LNCaP clone FGC (cell line): ENCODE results near the gene C2orf81.
"Not testable (repeated sequence)": the region's sequence is repeated elsewhere in the genome, so short reads cannot be mapped to it uniquely, and the experiment has no call there.

Experiments
- DNase-seq: peaks from one replicate; pipeline ENCODE4 v3.0.0-alpha.2; 2011; ENCODE audit warnings: low read depth
- H3K4me3 ChIP-seq: 2 replicates; pipeline ENCODE4 v1.5.1; 2011; ENCODE audit warnings: mild to moderate bottlenecking, low read depth, low read length, control low read depth
- TF ChIP-seq, protein P1 (sequence below): IDR thresholded peaks from 2 replicates; pipeline ENCODE4 v1.5.1; 2012; ENCODE audit warnings: mild to moderate bottlenecking; ENCODE audit not compliant: control insufficient read depth, insufficient read depth; ENCODE audit errors: extremely low read depth

Gene C2orf81

GRCh38 chr2:74448771-74449170, 27.4 kb upstream of the C2orf81 start:
- TF ChIP-seq, protein P1, sequence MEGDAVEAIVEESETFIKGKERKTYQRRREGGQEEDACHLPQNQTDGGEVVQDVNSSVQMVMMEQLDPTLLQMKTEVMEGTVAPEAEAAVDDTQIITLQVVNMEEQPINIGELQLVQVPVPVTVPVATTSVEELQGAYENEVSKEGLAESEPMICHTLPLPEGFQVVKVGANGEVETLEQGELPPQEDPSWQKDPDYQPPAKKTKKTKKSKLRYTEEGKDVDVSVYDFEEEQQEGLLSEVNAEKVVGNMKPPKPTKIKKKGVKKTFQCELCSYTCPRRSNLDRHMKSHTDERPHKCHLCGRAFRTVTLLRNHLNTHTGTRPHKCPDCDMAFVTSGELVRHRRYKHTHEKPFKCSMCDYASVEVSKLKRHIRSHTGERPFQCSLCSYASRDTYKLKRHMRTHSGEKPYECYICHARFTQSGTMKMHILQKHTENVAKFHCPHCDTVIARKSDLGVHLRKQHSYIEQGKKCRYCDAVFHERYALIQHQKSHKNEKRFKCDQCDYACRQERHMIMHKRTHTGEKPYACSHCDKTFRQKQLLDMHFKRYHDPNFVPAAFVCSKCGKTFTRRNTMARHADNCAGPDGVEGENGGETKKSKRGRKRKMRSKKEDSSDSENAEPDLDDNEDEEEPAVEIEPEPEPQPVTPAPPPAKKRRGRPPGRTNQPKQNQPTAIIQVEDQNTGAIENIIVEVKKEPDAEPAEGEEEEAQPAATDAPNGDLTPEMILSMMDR: no peak
- no peak for DNase-seq
- H3K4me3 ChIP-seq: no peak overlapping the region

- TF ChIP-seq, protein P1: no peak
- H3K4me3 ChIP-seq: no peak overlapping the region
- DNase-seq: no peak
Measured at GRCh38 chr2:74447230-74447999, 26.0 kb upstream of the C2orf81 start.

DNA sequence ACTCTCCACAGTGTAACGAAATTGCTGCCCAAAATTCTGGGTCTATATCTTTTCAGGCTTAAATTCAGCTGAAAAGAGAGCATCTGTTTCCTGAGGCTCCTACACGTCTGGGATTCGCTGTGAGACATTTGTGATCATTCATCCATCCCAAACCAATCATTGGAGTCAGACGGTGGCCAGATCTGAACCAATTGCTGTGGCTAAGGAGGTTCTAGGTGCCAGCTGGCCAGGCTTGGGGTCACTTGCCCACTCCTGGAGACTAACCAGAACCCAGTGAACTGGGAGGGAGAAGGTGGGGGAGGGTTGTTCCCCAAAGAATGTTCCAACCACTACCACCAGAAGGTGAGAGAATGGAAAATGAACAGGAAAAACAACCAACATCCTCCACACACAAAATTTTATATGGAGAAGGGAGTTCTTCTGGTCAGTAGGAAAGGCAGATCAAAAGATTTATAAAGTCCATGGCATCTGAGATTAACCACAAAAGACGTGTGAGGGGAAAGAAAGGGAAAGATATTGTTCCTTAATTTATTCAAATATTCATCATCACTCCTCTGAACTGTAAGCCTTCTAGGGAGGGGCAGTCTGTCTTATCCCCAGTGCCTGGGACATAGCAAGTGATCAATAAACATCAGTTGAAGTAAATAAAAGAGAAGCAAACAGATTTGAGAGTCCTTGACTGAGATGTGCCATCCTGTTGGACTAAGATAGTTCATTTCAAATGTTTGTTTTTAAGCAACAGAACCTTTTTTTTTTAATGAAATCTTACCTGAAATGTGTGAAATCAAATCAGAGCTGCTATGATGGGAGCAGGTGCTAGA, 23.3 kb upstream of the C2orf81 start:
- TF ChIP-seq, protein P1: no peak
- H3K4me3 ChIP-seq: no peak overlapping the region
- no peak for DNase-seq

DNA sequence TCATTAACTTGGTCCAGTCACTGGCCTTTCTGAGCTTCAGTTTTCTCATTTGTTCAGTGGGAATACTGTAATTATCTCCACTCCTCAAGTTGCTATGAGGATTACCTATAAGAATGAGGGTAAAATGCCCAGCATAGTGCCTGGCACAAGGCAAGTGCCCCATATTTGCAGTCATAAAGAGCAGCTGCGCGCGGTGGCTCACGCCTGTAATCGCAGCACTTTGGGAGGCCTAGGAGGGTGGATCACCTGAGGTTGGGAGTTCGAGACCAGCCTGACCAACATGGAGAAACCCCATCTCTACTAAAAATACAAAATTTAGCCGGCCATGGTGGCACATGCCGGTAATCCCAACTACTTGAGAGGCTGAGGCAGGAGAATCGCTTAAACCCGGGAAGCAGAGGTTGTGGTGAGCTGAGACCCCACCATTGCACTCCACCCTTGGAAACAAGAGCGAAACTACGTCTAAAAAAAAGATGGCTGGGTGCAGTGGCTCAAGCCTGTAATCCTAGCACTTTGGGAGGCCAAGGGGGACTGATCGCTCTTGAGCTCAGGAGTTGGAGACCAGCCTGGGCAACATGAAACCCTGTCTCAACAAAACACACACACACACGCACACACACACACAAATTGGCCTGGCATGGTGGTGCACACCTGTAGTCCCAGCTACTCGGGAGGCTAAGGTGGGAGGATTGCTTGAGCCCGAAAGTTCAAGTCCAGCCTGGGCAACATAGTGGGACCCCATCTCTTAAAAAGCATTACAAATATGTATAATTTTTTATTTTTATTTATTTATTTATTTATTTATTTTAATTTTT, 21.3 kb upstream of the C2orf81 start:
- DNase-seq: not testable (repeated sequence)
- H3K4me3 ChIP-seq: peak overlapping the region; percentile 67

GRCh38 chr2:74441690-74442482, 20.5 kb upstream of the C2orf81 start, which contains the start of gene RTKN:
Gene RTKN (minus strand): TSS chr2:74441937. CDS start chr2:74441816, 121 bp downstream.
- TF ChIP-seq, protein P1: no peak
- H3K4me3 ChIP-seq: peak within 1 kb of the TSS; percentile 67
- peak; percentile 25 for DNase-seq

DNA sequence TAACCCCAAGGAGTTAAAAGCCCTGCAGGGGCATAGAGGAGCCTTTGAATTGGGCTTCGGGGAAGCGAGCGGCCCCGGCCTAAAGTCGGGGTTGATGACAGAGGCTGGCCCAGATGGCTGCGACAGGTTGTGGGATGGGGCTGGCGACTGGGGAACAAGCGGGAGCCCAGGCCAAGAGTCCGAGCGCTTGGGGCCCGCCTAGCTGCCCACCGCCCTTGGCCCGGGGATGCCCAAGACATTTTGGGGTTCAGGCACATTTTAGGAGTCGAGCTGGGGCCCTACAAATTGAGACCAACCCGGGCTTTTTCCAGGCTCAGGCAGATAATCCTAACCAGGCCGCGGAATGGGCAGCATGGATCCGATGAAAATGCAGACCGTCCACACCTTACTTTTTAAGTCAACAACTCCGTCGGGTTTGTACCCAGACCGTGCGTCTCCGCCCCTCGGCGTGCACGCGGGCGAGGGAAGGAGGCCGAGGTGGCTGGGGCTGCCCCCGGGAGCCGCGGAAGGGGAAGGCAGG, 19.8 kb upstream of the C2orf81 start:
- no peak for DNase-seq
- TF ChIP-seq, protein P1: no peak
- peak overlapping the region; percentile 67 for H3K4me3 ChIP-seq
